BJ (cell line): Measurements from ENCODE around the gene STARD3. TPM values are rescaled to one million over a fixed set of nuclear protein-coding genes. Genes with fewer than 3 reads are reported as not detected.

ENCODE experiments used
- CTCF ChIA-PET: fragments of 350-600 bp; formaldehyde crosslinking; extraction: SDS; loops from one replicate; lab custom pipeline; 2021; ENCODE audit warnings: antibody characterized with exemption, inconsistent platforms; lab: Yijun Ruan, JAX
- POLR2A ChIA-PET: fragments of 300-600 bp; sonication (Branson Sonifier 250); formaldehyde crosslinking; extraction: SDS; loops from one replicate; lab custom pipeline; 2021; ENCODE audit warnings: antibody characterized with exemption; lab: Charles Lee
- DNase-seq: peaks from one replicate; pipeline ENCODE4 v3.0.0-alpha.2; 2011; ENCODE audit warnings: low read depth
- H3K27me3 ChIP-seq: 2 replicates; pipeline ENCODE4 v1.6.0; 2011; ENCODE audit warnings: low read length; ENCODE audit not compliant: control insufficient read depth, insufficient read depth
- H3K36me3 ChIP-seq: 2 replicates; pipeline ENCODE4 v1.5.1; 2011; ENCODE audit warnings: low read length; ENCODE audit not compliant: control insufficient read depth, insufficient read depth
- H3K4me3 ChIP-seq: 2 replicates; pipeline ENCODE4 v1.5.1; 2011; ENCODE audit warnings: low read depth, mild to moderate bottlenecking, control low read depth, low read length
- polyA plus RNA-seq: library from polyadenylated mRNA; depleted of rRNA; stranded (reverse); fragments of >200 nt; gene quantifications from 2 replicates; pipeline ENCODE4 v1.2.3, GENCODE V29; 2011
- TF ChIP-seq, protein P1 (sequence below): IDR thresholded peaks from 2 replicates; pipeline ENCODE4 v1.5.1; 2011; ENCODE audit warnings: low read depth, mild to moderate bottlenecking, control low read depth, inconsistent platforms, low read length, moderate library complexity; ENCODE audit not compliant: insufficient read depth

Gene STARD3
- polyA plus RNA-seq, 1 experiment = 93.8 TPM

DNA sequence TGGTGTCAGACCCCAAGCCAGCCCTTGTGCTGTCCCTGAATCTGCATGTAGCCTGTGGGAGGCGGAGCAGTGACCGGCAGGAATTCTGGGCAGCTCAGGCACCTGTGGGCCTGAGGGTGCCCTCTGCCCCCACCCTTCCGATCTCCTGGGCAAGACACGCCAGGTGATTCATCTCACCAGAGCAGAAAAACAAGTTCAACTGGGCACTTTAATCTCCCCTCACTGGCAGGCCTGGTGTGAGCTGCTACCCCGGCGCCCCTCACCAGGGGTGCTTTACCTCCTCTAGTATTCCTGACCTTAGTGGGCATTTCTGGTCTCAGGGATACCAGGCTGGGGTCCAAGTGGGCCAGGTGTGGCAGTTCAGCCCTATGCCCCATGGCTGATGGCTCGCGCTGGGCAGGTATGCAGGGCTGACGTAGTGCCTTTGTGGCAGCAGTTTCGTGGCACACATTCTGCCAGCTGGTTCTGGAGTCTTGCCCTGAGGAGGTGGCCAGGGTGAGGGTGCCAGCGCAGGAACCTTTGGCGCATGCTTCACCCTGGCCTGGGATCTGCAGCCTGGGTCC lies 68.9 kb downstream of the STARD3 start:
- ChIA-PET CTCF (interaction anchor here (1.2 to 1.7 kb wide), 4 partner anchors 9 to 48 kb away, joined by 3 to 5 read pairs (median 4); no protein-coding TSS in a partner anchor), POLR2A (no interaction called here)
- no peaks in the 10 kb centered on the region for H3K27me3 ChIP-seq
- DNase-seq = no peak
- H3K4me3 ChIP-seq = no peak overlapping the region
- TF ChIP-seq, protein P1, sequence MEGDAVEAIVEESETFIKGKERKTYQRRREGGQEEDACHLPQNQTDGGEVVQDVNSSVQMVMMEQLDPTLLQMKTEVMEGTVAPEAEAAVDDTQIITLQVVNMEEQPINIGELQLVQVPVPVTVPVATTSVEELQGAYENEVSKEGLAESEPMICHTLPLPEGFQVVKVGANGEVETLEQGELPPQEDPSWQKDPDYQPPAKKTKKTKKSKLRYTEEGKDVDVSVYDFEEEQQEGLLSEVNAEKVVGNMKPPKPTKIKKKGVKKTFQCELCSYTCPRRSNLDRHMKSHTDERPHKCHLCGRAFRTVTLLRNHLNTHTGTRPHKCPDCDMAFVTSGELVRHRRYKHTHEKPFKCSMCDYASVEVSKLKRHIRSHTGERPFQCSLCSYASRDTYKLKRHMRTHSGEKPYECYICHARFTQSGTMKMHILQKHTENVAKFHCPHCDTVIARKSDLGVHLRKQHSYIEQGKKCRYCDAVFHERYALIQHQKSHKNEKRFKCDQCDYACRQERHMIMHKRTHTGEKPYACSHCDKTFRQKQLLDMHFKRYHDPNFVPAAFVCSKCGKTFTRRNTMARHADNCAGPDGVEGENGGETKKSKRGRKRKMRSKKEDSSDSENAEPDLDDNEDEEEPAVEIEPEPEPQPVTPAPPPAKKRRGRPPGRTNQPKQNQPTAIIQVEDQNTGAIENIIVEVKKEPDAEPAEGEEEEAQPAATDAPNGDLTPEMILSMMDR = no peak
- H3K36me3 ChIP-seq = peaks cover 22% of the 10 kb centered on the region

DNA sequence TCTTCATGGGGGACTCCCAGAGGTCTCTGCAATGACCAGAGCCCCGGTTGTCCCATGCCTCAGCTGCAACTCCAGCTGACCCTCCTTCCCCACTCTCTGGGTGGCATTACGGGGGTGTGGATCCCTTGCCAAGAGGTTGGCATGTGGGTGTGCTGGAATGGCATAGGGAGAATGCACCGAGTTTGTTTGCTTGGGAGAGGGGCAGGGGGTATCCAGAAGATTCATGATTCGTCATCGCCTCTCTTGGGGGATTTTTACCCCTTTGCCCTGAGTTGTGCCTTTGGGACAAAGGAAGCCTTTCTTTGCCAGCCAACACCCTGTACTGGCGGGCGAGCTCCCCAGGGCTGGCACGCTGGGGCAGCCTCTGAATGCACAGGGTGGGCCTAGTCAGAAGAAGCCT lies 69.4 kb downstream of the STARD3 start:
- POLR2A ChIA-PET = no interaction called here
- Histone ChIP-seq H3K4me3 (no peak overlapping the region), H3K27me3 (no peaks in the 10 kb centered on the region), H3K36me3 (peaks cover 23% of the 10 kb centered on the region)
- no peak for DNase-seq
- TF ChIP-seq, protein P1 = no peak
- CTCF ChIA-PET = interaction anchor here (1.2 to 1.7 kb wide), 2 partner anchors 24 to 49 kb away, joined by 3 to 5 read pairs; no protein-coding TSS in a partner anchor

DNA sequence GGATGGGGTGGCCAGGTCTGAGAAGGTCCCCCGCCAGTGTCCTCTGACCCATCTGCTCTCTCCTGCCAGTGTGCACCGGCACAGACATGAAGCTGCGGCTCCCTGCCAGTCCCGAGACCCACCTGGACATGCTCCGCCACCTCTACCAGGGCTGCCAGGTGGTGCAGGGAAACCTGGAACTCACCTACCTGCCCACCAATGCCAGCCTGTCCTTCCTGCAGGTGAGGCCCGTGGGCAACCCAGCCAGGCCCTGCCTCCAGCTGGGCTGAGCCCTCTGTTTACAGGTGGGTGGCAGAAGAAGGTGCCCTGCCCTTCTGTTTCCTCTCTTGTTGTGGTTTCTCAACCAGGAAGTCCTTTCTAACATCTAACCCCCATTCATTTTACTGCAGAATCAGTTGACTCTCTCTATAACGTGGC lies 70.0 kb downstream of the STARD3 start:
- DNase-seq = no peak
- CTCF ChIA-PET = interaction anchor here (1.7 kb wide), 1 partner anchor 49 kb away, joined by 5 read pairs; no protein-coding TSS in a partner anchor
- POLR2A ChIA-PET = no interaction called here
- no peak overlapping the region for H3K4me3 ChIP-seq
- no peaks in the 10 kb centered on the region for H3K27me3 ChIP-seq
- peaks cover 26% of the 10 kb centered on the region for H3K36me3 ChIP-seq
- TF ChIP-seq, protein P1 = no peak

DNA sequence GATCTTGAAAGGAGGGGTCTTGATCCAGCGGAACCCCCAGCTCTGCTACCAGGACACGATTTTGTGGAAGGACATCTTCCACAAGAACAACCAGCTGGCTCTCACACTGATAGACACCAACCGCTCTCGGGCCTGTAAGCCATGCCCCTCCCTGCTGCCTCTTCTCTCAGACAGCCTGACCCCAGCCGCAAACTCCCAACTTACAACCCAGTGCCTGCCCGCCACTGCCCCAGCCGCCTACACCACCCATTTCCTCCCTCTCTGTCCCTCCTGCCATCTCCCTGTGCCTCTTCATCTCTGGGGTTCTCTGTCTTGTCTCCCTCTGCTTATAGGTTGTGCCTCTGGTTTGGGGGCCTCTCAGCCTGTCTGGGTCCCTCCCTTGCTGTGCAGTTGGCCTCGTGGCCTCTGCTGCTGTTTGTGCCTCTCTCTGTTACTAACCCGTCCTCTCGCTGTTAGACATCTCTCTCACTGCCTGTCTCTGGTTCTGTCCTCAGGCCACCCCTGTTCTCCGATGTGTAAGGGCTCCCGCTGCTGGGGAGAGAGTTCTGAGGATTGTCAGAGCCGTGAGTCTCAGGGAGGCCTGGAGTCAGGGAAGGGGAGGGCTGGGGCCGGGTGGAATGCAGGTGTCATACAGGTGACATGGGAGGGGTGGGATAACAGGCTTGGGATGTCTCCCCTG lies 72.5 kb downstream of the STARD3 start:
- no peak for DNase-seq
- CTCF ChIA-PET = interaction anchor here (1.0 to 1.8 kb wide), 3 partner anchors 10 to 86 kb away, joined by 3 to 8 read pairs (median 5); partner anchors contain the start of genes ERBB2 and MIEN1
- TF ChIP-seq, protein P1 = no peak
- Histone ChIP-seq H3K4me3 (no peak overlapping the region), H3K36me3 (peaks cover 34% of the 10 kb centered on the region), H3K27me3 (no peaks in the 10 kb centered on the region)
- POLR2A ChIA-PET = no interaction called here
